GM12864 (cell line): ENCODE data around the gene CNPY2.
A peak's percentile ranks its signal among the peaks of the same experiment; 100 is the strongest.

Experiments used
- DNase-seq: peaks from one replicate; pipeline ENCODE4 v3.0.0-alpha.2; 2011; ENCODE audit warnings: low read depth
- H3K4me3 ChIP-seq: 2 replicates; pipeline ENCODE4 v1.5.1; 2011; ENCODE audit warnings: mild to moderate bottlenecking, low read depth, low read length, control low read depth
- TF ChIP-seq, protein P1 (sequence below): IDR thresholded peaks from 2 replicates; pipeline ENCODE4 v1.5.1; 2011; ENCODE audit warnings: low read depth, mild to moderate bottlenecking, moderate library complexity, low read length, control low read depth, inconsistent platforms; ENCODE audit errors: missing control alignments

The CNPY2 gene

DNA sequence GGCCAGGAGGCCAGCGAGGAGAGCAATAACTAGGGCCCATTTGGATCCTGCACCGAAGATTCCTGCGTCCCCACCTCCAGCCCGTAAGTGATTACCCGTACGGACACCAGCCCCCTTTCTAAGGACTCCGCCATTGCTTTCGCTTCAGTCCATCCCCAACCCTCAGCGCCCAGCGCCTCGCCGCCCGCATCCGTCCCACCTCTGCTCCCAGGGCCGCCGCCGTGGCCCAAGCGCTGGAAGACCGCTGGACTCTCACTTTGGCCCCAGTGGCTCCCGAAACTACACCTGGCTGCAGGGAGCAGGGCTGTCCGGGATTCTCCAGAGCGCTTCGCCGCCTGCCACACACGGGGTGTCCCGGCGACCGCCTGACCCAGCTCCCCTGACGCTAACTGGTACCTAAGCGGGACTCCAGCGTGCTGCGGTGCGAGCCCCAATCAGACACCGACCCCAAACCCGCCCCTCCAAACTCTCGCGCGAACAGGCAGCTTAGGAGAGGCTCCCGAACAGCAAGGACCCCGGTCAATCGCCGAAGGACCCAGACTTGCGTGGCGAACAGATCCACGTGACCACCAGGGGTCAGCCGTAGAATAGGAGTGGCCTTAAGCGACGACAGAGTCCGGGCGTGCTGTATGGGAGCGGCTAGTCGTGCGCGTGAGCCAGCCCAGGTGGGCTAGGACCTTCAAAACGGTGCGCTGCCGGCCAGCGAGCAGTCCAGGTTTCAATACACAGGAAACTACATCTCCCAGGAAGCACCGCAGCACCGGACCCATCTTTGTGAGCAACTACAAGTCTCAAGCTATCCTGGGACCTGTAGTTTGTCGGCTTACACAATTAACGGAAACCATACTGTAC, at the start of gene CNPY2:
Gene CNPY2 (minus strand): TSS at position 367 of the 852 bp plus-strand sequence. CDS start 771 bp downstream, outside the sequence.
- peak; percentile 96 for DNase-seq
- peak within 1 kb of the TSS; percentile 85 for H3K4me3 ChIP-seq
- TF ChIP-seq, protein P1, sequence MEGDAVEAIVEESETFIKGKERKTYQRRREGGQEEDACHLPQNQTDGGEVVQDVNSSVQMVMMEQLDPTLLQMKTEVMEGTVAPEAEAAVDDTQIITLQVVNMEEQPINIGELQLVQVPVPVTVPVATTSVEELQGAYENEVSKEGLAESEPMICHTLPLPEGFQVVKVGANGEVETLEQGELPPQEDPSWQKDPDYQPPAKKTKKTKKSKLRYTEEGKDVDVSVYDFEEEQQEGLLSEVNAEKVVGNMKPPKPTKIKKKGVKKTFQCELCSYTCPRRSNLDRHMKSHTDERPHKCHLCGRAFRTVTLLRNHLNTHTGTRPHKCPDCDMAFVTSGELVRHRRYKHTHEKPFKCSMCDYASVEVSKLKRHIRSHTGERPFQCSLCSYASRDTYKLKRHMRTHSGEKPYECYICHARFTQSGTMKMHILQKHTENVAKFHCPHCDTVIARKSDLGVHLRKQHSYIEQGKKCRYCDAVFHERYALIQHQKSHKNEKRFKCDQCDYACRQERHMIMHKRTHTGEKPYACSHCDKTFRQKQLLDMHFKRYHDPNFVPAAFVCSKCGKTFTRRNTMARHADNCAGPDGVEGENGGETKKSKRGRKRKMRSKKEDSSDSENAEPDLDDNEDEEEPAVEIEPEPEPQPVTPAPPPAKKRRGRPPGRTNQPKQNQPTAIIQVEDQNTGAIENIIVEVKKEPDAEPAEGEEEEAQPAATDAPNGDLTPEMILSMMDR, result peak; percentile 22

DNA sequence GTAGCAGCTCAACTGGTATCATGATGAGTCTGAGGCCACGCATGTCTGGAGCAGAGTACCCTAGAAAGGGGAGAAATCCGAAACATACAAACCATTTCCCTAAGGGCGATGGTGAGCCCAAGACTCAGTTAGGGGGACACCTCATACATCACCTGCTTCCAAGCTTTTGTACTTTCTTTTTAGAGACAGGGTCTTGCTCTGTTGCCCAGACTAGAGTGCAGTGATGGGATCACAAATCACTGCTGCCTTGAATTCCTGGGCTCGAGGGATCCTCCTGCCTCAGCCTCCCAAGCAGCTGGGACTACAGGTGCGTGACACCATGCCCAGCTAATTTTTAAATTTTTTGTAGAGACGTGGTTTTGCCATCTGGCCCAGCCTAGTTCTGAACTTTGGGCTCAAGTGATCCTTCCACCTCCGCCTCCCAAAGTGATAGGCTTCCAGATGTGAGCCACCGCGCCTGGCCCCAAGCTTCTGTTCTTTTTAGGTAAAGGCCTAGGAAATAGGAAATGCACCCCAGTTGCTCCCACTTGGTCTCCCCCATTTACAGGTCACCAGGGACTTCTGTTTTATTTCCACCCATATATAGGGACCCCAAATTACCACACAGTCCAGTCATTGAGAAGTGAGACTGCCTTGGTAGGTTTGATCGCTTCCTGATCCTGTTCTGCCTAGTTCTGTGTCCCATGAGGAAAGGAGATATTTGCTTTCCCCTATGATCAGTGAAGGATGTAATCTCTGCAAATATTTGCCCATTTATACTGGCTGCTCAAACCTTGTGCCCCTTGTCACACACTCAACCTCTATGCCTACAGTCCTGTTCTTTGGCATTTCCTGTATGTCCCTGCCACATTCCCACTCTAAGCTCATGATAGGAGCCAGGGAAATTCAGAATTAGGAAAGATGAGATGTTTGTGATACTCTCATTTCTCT, 46.6 kb upstream of the CNPY2 start, which contains the start of gene APOF:
Gene APOF (minus strand): TSS at position 728 of the 930 bp plus-strand sequence. CDS start 112 bp downstream, at position 616.
- DNase-seq, result no peak
- H3K4me3 ChIP-seq, result no peak within 1 kb of the TSS
- TF ChIP-seq, protein P1, result no peak

DNA sequence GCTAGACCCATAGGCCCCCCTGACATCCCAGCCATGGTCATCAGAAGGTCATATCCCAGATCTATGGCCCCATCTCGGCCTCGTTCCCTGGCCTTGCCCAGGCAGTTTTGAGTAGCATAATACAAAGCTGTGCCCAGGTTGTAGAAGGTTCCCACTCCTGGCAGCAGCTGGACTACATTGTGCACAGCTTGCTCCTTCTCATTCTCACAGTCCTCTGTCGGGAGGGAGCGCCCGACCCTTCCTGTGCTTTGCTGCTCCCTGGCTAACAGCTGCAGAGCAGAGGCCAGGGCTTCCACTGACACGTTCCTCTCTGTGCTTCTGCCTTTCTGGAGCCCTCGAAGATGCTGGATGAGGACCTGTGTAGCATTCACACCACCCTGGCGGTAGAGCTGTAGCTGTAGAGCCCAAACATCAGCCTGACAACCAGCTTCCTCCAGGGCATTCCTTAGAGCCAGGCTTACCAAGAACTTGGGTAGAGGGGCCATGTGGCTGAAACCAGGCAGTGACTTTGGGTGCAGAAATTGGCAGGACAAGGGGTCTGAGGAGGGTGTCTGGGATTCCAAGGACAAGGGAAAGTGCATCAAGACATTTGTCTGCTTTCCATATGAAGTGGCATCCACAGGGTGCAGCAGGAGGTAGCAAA, 45.8 kb upstream of the CNPY2 start:
- no peak overlapping the region for H3K4me3 ChIP-seq
- DNase-seq, result no peak
- TF ChIP-seq, protein P1, result no peak

DNA sequence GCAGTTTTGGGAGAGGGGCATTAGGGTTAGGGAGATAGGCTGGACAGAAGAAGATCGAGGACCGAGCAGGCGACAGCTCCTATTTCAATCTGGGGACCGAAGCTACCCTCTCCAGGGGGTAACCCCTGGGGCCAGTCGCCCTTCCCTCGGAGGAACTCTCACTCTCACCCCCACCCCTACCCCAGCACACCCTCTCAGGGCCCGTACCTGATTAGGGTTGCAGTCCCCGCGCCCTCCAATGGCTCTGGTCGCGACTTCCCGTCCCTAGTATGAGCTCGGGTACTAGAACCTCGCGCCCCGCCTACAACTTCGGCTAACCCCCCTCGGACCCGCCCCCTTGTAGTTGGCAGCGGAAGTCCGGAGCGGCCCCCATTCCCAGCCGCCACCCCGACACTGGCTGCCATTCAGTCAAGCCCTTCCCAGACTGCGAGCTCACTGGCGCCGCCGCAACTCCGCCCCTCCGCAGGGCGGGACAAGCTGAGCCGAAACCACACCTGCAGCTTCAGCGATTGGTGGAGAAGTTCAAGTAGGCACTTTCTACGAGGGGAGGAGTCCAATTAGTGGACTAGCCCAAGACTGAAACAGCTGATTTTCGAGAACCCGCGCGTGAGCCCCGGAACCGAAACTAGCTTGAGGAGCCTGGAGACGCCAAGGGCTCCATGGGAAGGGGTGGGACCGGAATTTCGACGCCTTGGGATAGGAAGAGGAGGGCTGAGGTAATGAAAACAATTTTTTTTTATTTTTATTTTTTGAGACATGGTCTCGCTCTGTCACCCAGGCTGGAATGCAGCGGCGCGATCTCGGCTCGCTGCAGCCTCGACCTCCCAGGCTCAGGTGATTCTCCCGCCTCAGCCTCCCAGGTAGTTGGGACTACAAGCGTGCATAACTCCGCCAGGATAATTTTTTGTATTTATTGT, 44.3 kb upstream of the CNPY2 start, which contains the start of gene STAT2:
Gene STAT2 (minus strand): TSS at position 257 of the 917 bp plus-strand sequence. CDS start 3,536 bp downstream, outside the sequence.
- peak within 1 kb of the TSS; percentile 71 for H3K4me3 ChIP-seq
- TF ChIP-seq, protein P1, result no peak
- peak; percentile 99 for DNase-seq

DNA sequence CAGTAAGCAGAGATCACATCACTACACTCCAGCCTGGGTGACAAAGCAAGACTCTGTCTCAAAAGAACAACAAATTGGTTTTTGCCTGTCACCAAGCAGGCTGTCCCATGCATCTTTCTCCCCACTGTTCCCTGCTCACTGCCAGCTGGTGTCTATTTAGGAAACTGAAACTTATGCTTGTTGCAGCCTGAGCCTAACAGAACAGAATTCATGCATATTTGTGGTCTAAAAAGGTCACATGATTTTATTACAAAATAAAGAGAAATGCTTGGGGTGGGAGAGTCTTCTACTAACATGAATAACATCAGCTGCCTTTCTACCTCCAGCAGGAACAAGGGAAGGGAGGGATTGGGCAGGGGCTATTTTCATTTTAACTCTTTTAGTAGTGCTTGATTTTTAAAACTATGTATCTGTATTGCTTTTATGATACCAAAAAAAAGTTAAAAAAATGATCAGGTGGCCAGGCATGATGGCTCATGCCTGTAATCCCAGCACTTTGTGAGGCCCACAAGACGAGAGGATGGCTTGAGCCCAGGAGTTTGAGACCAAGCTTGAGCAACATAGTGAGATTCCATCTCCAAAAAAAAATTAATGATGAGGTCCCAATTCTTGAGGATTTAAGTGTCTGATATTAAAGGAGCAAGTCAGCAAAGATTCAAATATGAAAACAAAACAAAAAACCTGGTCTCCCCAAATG, 43.2 kb upstream of the CNPY2 start:
- peak; percentile 52 for DNase-seq
- H3K4me3 ChIP-seq, result peak overlapping the region; percentile 71
- TF ChIP-seq, protein P1, result no peak
